Upper lobe of right lung (tissue), 1 donor: ENCODE data around the gene APOL4. TPM values are rescaled to one million over a fixed set of nuclear protein-coding genes. Genes with fewer than 3 reads are reported as not detected.
A peak's percentile ranks its signal among the peaks of the same experiment; 100 is the strongest.

ENCODE experiments used
- ATAC-seq: fragments of 200-7000 bp; cut with Tn5 transposase; one replicate; pipeline ENCODE4 v1.9.1; 2020; ENCODE audit warnings: mild to moderate bottlenecking, moderate library complexity
- DNase-seq: peaks from one replicate; pipeline ENCODE4 v3.0.0-alpha.2; 2020
- H3K27ac ChIP-seq: fragments of 200-600 bp; one replicate; pipeline ENCODE4 v1.8.0; 2022
- H3K27me3 ChIP-seq: fragments of 200-600 bp; one replicate; pipeline ENCODE4 v1.8.0; 2022; ENCODE audit warnings: mild to moderate bottlenecking
- H3K36me3 ChIP-seq: fragments of 200-600 bp; one replicate; pipeline ENCODE4 v1.8.0; 2022
- H3K4me1 ChIP-seq: fragments of 200-600 bp; one replicate; pipeline ENCODE4 v1.8.0; 2022
- H3K4me3 ChIP-seq: fragments of 200-600 bp; one replicate; pipeline ENCODE4 v1.8.0; 2022; ENCODE audit warnings: mild to moderate bottlenecking
- H3K9me3 ChIP-seq: fragments of 200-600 bp; one replicate; pipeline ENCODE4 v1.8.0; 2022
- CTCF ChIP-seq: fragments of 200-600 bp; IDR thresholded peaks from one replicate; pipeline ENCODE4 v1.8.0; 2022; ENCODE audit warnings: antibody characterized with exemption
- intact Hi-C: fragments of 100-400 bp; cut with DNase I; formaldehyde crosslinking; loops from one replicate; pipeline ENCODE4 v1.11.0; 2022
- total RNA-seq: library from RNA; stranded (reverse); fragmentation: NEBNext Ultra II Directional; extraction: Animal tissue kit (Norgen Biotek cat#: 25700); gene quantifications from one replicate; pipeline ENCODE4 v1.2.1, GENCODE V29; 2021
- donor health status: DM: no; HTN: yes; CAD: no; lungs with severe emphysema.

Gene APOL4
- total RNA-seq, 1 donor from 2014 or later = 14.3 TPM

- intact Hi-C loops = loop anchor here (5.0 kb wide), 1 partner anchor 41 kb away; no protein-coding TSS in a partner anchor
- Histone ChIP-seq H3K27ac (no peak overlapping the region), H3K9me3 (no peaks in the 10 kb centered on the region), H3K27me3 (no peaks in the 10 kb centered on the region), H3K4me3 (no peak overlapping the region), H3K36me3 (no peaks in the 10 kb centered on the region), H3K4me1 (no peaks in the 10 kb centered on the region)
- no peak for ATAC-seq
- DNase-seq = no peak
- TF ChIP-seq CTCF = no peak
Measured at GRCh38 chr22:36182857-36183256, 18.8 kb downstream of the APOL4 start.

- ATAC-seq (no peak), DNase-seq (no peak)
- Histone ChIP-seq H3K9me3 (no peaks in the 10 kb centered on the region), H3K27ac (no peak overlapping the region), H3K4me1 (no peaks in the 10 kb centered on the region), H3K27me3 (no peaks in the 10 kb centered on the region), H3K36me3 (no peaks in the 10 kb centered on the region), H3K4me3 (no peak overlapping the region)
- intact Hi-C loops = loop anchor here (5.0 kb wide), 1 partner anchor 40 kb away; no protein-coding TSS in a partner anchor
- TF ChIP-seq CTCF = no peak
Measured at GRCh38 chr22:36182056-36182455, 19.6 kb downstream of the APOL4 start.

- H3K4me1 ChIP-seq = no peaks in the 10 kb centered on the region
- no peaks in the 10 kb centered on the region for H3K9me3 ChIP-seq
- H3K27ac ChIP-seq = no peak overlapping the region
- no peak for TF ChIP-seq CTCF
- intact Hi-C loops = loop anchor here (5.0 kb wide), 1 partner anchor 39 kb away; no protein-coding TSS in a partner anchor
- H3K27me3 ChIP-seq = no peaks in the 10 kb centered on the region
- H3K4me3 ChIP-seq = no peak overlapping the region
- no peaks in the 10 kb centered on the region for H3K36me3 ChIP-seq
- DNase-seq (no peak), ATAC-seq (no peak)
Measured at GRCh38 chr22:36180928-36181327, 20.7 kb downstream of the APOL4 start.

- TF ChIP-seq CTCF = peak; percentile 94
- intact Hi-C loops = loop anchor here (5.0 kb wide), 1 partner anchor 38 kb away; no protein-coding TSS in a partner anchor
- H3K9me3 ChIP-seq = no peaks in the 10 kb centered on the region
- H3K4me1 ChIP-seq = no peaks in the 10 kb centered on the region
- peak; percentile 91 for DNase-seq
- H3K4me3 ChIP-seq = no peak overlapping the region
- H3K27me3 ChIP-seq = no peaks in the 10 kb centered on the region
- no peaks in the 10 kb centered on the region for H3K36me3 ChIP-seq
- ATAC-seq = peak; percentile 98
- no peak overlapping the region for H3K27ac ChIP-seq
Measured at GRCh38 chr22:36180038-36180880, 21.4 kb downstream of the APOL4 start.

GRCh38 chr22:36177160-36177559 lies 24.4 kb downstream of the APOL4 start:
- DNase-seq (no peak), ATAC-seq (no peak)
- TF ChIP-seq CTCF = no peak
- Histone ChIP-seq H3K4me1 (no peaks in the 10 kb centered on the region), H3K4me3 (no peak overlapping the region), H3K27ac (no peak overlapping the region), H3K36me3 (no peaks in the 10 kb centered on the region), H3K27me3 (no peaks in the 10 kb centered on the region), H3K9me3 (no peaks in the 10 kb centered on the region)
- intact Hi-C loops = no loop called here
